ENCODE data around the gene AQP3.

DNA sequence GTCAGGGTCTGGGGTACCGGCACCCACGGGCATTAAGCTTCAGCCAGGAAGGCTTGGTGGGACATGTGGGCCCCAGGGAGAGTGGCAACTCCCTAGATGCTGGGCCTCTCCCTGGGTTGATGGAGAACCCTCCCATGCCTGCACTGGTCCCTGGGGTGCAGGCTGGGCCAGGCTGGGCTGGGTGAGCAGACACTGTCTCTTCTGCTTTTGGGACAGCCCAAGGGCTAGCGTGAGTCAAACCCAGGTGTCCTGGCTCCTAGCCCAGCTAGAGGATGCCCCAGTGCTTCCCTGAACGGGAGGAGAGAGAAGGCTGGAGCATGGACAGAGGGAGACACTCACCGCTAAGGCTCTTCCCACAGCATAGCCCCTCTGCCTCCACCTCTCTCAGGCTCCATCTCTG, 39.3 kb downstream of the AQP3 start:
- TF ChIP-seq, protein P1, sequence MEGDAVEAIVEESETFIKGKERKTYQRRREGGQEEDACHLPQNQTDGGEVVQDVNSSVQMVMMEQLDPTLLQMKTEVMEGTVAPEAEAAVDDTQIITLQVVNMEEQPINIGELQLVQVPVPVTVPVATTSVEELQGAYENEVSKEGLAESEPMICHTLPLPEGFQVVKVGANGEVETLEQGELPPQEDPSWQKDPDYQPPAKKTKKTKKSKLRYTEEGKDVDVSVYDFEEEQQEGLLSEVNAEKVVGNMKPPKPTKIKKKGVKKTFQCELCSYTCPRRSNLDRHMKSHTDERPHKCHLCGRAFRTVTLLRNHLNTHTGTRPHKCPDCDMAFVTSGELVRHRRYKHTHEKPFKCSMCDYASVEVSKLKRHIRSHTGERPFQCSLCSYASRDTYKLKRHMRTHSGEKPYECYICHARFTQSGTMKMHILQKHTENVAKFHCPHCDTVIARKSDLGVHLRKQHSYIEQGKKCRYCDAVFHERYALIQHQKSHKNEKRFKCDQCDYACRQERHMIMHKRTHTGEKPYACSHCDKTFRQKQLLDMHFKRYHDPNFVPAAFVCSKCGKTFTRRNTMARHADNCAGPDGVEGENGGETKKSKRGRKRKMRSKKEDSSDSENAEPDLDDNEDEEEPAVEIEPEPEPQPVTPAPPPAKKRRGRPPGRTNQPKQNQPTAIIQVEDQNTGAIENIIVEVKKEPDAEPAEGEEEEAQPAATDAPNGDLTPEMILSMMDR (IDR thresholded peaks at IDR 0.05), result no peak
- TF ChIP-seq POLR2A (IDR thresholded peaks at IDR 0.05), result no peak
